ENCODE measurements around the gene TCP11L2. TPM values are rescaled to one million over a fixed set of nuclear protein-coding genes. Genes with fewer than 3 reads are reported as not detected.

TCP11L2 gene
- total and polyA plus RNA-seq, 9 of the 15 experiments (the other 6 are each of a cell fraction or from before 2014, with no cell fraction given), result 0.39 to 4.5 (median 1.3) TPM

- Histone ChIP-seq H3K4me3 (no peak overlapping the region), H3K9me3 (replicated peaks; ENCODE audit: control insufficient read depth, insufficient read depth, low read depth, low read length) (no peaks in the 10 kb centered on the region), H2AFZ (ENCODE audit: low read depth, low read length) (no peak overlapping the region), H3K79me2 (ENCODE audit: control insufficient read depth, insufficient read depth, low read length) (no peaks in the 10 kb centered on the region), H3K4me1 (replicated peaks in 1 of 2; ENCODE audit: control insufficient read depth in 2 of 2, insufficient read depth in 2 of 2, low read length in 2 of 2) (no peaks in the 10 kb centered on the region), H3K9ac (ENCODE audit: insufficient read depth in 1 of 2, low read depth in 2 of 2, low read length in 2 of 2) (no peak overlapping the region), H3K4me2 (ENCODE audit: insufficient read depth, low read length) (no peak overlapping the region), H4K20me1 (replicated peaks; ENCODE audit: control insufficient read depth, insufficient read depth, low read length) (no peaks in the 10 kb centered on the region), H3K27me3 (ENCODE audit: control insufficient read depth in 2 of 2, insufficient read depth in 2 of 2, low read length in 2 of 2) (peaks cover 0 to 26% of the 10 kb centered on the region in 2 experiments; a peak in 3 of 5 replicates), H3K9me1 (ENCODE audit: control insufficient read depth, insufficient read depth, low read length) (no peaks in the 10 kb centered on the region), H3K36me3 (ENCODE audit: control insufficient read depth, insufficient read depth, low read length) (no peaks in the 10 kb centered on the region), H3K27ac (ENCODE audit: extremely low read depth, low read depth, low read length) (no peak overlapping the region)
- BruUV-seq (replicated peaks), result no TSS peak
- POLR2A ChIA-PET, result interaction anchor here (0.6 kb wide), 1 partner anchor 76 kb away, joined by 3 read pairs; no protein-coding TSS in a partner anchor
- no peak for DNase-seq (ENCODE audit: extremely low read depth in 1 of 4, low spot score in 3 of 4)
- in situ Hi-C loops (cut with MboI), result no loop called here
- FAIRE-seq, result no peak
- TF ChIP-seq ZNF324 (CRISPR knock-in tag; IDR thresholded peaks at IDR 0.05) (no peak), MTF1 (CRISPR knock-in tag; IDR thresholded peaks at IDR 0.05; ENCODE audit: borderline replicate concordance) (no peak), HDAC2 (IDR thresholded peaks at IDR 0.05) (no peak), CREM (IDR thresholded peaks at IDR 0.05; ENCODE audit: low read depth) (no peak), CSDE1 (IDR thresholded peaks at IDR 0.05) (no peak), IFI16 (CRISPR knock-in tag; IDR thresholded peaks at IDR 0.05) (no peak), GTF2B (IDR thresholded peaks at IDR 0.05; ENCODE audit: extremely low read depth, insufficient read length) (no peak), RUNX1 (IDR thresholded peaks at IDR 0.05; ENCODE audit: low read depth) (no peak), SMAD1 (IDR thresholded peaks at IDR 0.05; ENCODE audit: low read depth, low read length, partially characterized antibody) (no peak), HIVEP1 (CRISPR knock-in tag; IDR thresholded peaks at IDR 0.05) (no peak), CREBBP (IDR thresholded peaks at IDR 0.05; ENCODE audit: low read depth, low read length) (no peak), ATF4 (CRISPR knock-in tag; IDR thresholded peaks at IDR 0.05) (no peak), ZBTB1 (CRISPR knock-in tag; IDR thresholded peaks at IDR 0.05; ENCODE audit: borderline replicate concordance, low read depth) (no peak)
- intact Hi-C loops (cut with micrococcal nuclease), result no loop called here
- CTCF ChIA-PET (ENCODE audit: low intra/inter-chr PET ratio), result no interaction called here
- ATAC-seq, result no peak
Observed at GRCh38 chr12:106256524-106256923, 46.0 kb upstream of the TCP11L2 start.
